LNCAP (cell line): ENCODE results near the gene ARHGAP35.

Source experiments
- TF ChIP-seq, protein P1 (sequence below): fragments of 450-650 bp; IDR thresholded peaks from 2 replicates; pipeline ENCODE4 v1.5.1; 2017; ENCODE audit warnings: mild to moderate bottlenecking

ARHGAP35 gene

GRCh38 chr19:46839752-46840497, 20.9 kb upstream of the ARHGAP35 start:
- TF ChIP-seq, protein P1, sequence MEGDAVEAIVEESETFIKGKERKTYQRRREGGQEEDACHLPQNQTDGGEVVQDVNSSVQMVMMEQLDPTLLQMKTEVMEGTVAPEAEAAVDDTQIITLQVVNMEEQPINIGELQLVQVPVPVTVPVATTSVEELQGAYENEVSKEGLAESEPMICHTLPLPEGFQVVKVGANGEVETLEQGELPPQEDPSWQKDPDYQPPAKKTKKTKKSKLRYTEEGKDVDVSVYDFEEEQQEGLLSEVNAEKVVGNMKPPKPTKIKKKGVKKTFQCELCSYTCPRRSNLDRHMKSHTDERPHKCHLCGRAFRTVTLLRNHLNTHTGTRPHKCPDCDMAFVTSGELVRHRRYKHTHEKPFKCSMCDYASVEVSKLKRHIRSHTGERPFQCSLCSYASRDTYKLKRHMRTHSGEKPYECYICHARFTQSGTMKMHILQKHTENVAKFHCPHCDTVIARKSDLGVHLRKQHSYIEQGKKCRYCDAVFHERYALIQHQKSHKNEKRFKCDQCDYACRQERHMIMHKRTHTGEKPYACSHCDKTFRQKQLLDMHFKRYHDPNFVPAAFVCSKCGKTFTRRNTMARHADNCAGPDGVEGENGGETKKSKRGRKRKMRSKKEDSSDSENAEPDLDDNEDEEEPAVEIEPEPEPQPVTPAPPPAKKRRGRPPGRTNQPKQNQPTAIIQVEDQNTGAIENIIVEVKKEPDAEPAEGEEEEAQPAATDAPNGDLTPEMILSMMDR: no peak

GRCh38 chr19:46840498-46840942, 20.3 kb upstream of the ARHGAP35 start:
- TF ChIP-seq, protein P1: peak; percentile 53

DNA sequence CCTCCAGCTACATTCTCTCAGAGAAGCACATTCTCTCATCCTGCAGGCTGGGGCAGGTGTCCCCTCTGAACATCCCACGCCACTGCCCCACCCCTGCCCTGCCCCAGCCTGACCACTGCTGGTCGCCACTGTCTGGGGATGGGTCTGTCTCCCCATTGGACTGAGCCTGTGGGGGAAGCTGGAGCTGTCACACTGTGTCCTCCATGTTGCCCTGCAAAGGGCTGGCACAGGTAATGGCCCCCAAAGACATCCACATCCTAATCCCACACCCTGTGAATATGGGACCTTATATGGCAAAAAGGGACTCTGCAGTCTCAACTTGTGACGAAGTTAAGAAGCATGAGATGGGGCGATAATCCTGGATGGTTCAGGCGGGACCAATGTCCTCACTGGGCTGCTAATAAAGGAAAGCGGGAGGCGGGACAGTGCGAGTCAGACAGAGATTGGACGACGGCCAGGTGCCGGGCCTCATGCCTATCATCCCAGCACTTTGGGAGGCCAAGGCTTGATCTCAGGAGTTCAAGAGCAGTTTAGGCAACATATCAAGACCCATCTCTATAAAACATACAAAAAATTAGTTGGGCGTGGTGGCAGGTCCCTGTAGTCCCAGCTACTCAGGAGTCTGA, 19.2 kb upstream of the ARHGAP35 start:
- TF ChIP-seq, protein P1: no peak

DNA sequence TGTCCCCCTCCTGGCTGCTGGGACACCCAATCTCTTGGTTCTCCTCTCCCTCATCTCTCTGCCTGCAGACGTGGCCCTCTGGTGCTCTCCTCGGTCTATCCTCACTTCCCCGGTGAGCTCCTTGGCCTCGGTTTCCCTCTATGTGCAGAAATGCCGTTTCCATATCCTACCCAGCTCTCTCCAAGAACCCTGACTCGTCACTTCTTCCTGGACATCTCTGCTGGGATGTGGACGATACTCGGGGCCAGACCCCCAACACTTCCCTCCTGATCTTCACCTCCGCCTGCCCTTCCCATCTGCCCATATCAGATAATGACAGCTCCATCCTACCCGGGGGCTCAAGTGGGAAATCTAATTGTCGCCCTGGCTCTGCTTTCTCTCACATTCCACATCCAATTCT, 18.0 kb upstream of the ARHGAP35 start:
- TF ChIP-seq, protein P1: no peak

GRCh38 chr19:46844067-46844489, 16.7 kb upstream of the ARHGAP35 start:
- TF ChIP-seq, protein P1: no peak

DNA sequence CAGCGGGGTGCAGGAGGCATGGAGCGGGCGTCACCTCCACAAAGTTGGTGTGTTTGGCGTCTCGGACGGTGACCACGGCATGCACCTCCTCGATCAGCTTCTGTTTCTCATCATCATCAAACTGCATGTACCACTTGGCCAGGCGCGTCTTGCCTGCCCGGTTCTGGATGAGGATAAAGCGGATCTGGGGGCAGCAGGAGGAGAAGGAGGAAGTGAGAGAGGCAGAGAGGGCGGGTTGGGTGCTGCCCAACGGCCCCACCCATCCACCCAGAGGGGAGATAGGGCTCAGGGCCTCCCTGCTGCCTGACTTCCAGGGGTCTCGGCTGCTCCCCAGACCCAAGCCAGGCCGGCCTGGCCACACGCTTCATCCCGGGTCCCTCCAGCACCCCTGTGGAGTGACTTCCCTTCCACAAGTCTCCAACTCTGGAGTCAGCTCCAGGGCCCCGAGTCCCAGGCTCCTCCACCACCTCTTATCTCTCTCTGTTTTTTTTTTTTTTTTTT, 14.8 kb upstream of the ARHGAP35 start:
- TF ChIP-seq, protein P1: no peak

GRCh38 chr19:46847528-46847927, 13.3 kb upstream of the ARHGAP35 start:
- TF ChIP-seq, protein P1: no peak
